Muscle of back (tissue), 11 donors: ENCODE measurements around the gene ERC2. TPM values are rescaled to one million over a fixed set of nuclear protein-coding genes. Genes with fewer than 3 reads are reported as not detected.
A peak's percentile ranks its signal among the peaks of the same experiment; 100 is the strongest.
"Not testable (repeated sequence)": the region's sequence is repeated elsewhere in the genome, so short reads cannot be mapped to it uniquely, and the experiment has no call there.

Experiments
- DNase-seq, 3 donors: peaks; one replicate each; pipeline versions ENCODE4 v3.0.0 to v3.0.0-alpha.2; 2013
- polyA plus RNA-seq, 10 donors: library from polyadenylated mRNA; unstranded; fragments of 120-200 nt; gene quantifications; one replicate each; pipeline ENCODE4 v1.2.1, GENCODE V29; 2013; ENCODE audit not compliant: insufficient read length in 10 of 10

The ERC2 gene
- polyA plus RNA-seq, 10 donors = 0.76 to 2.5 (median 1.6) TPM

- DNase-seq = no peak
Observed at GRCh38 chr3:55884491-55885285, 583.6 kb downstream of the ERC2 start.

DNA sequence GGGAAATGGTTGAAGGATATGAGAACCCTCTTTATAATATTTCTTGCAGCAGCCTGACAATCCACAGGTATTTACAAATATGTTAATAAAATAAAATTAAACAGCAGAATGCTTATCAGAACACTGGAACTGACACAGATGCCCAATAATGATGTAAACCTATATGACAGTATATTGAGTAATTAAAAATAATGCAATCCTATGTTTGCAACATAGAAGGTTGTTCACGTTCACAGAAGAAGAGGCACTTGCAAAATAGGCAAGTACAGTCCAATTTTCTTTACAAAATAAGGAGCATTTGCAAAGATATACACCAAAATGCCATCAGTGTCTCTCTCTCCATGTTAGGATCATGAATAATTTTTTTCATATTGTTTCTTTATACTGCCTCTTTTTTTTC, 584.2 kb downstream of the ERC2 start:
- DNase-seq = no peak

GRCh38 chr3:55882006-55882405, 586.3 kb downstream of the ERC2 start:
- no peak for DNase-seq

DNA sequence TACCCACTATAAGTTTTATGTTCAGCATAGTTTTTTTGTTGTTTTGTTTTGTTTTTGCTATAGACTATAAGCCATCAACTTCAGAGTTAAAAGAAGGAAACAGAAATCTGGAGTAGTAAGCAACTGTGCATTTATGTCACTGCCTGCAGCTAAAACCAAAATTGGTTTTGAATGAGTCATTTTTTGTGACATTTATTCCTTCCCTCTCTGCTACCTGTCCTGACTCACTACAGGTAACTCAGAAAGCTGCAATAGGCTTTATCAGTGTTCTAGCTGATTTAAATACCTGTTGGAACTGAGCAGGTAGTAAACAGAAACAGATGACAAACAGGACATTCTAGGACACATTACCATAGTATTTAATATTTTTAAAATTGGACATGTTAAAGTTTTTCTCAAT, 587.9 kb downstream of the ERC2 start:
- DNase-seq = no peak

GRCh38 chr3:55879901-55880331, 588.4 kb downstream of the ERC2 start:
- DNase-seq = no peak

DNA sequence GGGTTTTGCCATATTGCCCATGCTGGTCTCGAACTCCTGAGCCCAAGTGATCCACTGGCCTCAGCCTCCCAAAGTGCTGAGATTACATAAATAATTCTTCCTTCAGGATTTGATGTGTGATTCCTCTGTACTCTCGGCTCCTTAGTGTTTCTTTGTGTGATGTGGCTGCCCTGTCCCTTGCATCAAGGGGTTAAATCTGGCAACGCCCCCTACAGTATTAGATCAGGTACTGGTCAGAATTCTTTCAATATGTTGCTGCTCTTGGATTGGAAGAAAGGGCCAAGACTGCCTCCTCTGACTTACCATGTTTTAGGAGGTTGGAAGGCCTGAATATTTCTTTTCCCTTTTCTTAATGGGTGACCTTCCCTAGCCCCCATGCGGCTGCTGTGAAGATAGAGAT, 590.6 kb downstream of the ERC2 start:
- DNase-seq = no peak

DNA sequence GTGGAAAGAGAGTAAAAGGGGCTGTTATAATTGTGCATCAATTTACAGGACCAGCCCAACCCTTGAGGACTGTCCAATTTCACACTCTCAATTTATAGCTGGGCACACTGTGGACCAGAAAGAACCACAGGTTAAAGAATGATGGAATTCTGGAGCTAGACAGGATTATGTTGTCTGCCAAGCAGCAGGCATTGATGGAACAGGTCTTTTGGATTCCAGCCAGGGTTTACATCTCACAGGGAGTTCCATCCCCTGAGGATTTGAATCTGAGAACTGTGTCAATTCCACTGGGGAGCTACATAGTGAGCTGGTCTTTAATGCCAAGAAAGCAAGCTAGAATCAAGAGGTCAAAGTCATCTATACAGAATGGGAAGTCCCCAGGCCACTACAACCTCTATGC, 591.7 kb downstream of the ERC2 start:
- no peak for DNase-seq

- peak in 2 of 3 donors; percentile 30 to 58 for DNase-seq
Observed at GRCh38 chr3:55875113-55875512, 593.2 kb downstream of the ERC2 start.

DNA sequence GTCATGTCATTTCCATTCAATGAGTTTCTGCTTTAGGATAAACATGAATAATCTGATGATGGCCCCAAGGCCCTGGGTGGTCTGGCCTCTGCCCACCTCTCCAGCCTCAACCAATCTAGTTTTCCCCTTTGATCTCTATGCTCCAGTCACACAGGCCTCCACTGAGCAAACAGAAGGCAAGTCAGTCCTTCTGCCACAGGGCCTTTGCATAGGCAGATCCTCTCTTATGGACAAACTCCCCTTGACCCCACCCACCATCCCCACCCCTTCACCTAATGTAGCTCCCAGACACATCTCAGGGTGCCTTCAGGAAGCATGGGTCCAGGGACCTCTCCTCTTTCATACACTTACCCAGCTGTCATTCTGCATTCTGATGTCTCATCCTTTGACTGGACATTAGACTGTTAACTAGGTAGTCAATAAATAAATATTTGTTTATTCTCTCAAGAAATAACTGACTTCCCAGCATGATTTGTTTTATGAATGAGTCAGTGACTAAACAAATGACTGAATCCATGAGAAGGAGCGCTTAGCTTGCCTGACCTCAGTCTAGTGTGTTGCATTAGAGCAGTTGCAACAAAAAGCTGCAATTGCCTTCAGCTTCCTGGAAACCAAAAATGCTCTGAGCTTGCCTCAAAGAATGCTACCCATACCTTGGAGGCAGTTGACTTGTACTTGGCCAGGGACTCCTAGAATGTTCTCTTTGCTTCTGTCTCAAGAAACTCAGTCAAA, 594.6 kb downstream of the ERC2 start:
- no peak for DNase-seq

- no peak for DNase-seq
Observed at GRCh38 chr3:55870594-55870993, 597.7 kb downstream of the ERC2 start.

DNA sequence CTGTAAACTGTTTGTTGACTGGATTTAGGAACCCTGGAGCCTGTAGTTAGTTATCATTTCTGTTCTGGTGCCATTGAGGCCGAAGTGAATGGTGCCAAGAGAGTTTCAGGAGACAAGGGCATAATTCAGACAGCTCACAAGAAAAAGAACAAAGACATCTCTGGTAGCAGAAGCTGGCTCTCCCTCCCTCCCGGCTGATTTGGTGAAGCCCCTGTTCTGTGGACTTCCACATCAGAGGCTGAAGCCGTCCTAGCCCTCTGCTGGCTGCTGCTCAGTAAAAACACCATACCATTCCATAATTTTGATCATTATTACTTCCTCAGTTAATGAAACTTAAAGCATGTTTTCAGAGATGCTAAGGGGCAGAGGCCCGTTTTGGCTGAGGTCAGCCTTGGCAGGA, 599.9 kb downstream of the ERC2 start:
- DNase-seq = no peak

DNA sequence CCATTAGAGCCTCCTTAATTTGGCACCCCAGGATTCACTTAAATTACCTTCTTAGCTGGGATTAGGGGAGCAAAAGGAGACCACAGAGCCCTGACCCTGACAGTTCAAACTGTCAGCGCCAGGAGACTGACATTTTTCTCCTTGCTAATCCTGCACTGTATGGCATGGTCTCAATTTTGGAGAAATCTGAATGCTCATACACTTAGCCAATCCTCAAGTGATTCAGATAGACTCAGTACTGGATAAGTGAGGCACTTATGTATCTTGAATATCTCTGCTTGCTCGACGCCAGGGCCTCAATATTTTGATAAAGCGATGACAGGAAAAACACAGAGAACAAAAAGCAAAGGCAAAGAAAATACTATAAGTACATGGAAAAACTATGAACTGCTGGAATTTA, 605.2 kb downstream of the ERC2 start:
- peak in 1 of 3 donors; percentile 34 for DNase-seq

- no peak for DNase-seq
Observed at GRCh38 chr3:55860049-55860721, 608.1 kb downstream of the ERC2 start.

- no peak for DNase-seq
Observed at GRCh38 chr3:55859305-55859704, 609.0 kb downstream of the ERC2 start.

DNA sequence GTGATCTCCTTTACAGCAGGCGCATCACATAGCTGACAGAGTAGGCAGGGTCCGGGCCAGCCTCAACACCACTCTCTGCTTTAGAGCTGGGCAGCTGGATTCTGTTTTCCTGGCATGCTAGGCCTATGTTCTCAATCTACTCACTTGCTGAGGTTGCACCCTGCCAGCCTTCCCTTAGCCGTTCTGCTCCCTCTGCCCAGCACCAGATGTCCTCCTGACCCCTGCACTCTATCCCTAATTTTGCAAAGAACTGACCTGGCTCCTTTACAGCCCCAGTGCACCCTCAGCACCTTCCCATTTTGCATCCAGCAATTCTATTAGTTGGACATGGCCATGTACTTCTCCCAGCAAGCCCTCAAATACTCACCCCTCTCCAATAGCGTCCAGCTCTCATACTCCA, 609.5 kb downstream of the ERC2 start:
- no peak for DNase-seq

DNA sequence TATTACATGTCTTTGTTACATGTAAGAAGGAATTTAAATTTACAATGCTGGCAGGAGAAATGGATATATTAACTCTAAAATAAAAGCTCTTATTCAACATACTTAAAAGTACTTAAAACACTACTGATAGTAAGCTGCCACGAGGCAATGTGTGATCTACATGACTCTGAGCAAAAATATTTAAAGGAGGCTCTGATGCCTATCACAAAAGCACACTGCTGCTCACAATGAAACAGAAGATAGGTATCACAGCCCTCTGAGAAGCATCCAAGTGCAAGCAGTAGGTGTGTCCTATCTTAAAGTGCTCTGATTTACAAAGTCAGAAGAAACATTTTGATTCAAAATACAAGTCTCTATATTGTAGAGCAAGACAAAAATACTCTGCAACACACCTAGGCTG, 610.0 kb downstream of the ERC2 start:
- DNase-seq = no peak

DNA sequence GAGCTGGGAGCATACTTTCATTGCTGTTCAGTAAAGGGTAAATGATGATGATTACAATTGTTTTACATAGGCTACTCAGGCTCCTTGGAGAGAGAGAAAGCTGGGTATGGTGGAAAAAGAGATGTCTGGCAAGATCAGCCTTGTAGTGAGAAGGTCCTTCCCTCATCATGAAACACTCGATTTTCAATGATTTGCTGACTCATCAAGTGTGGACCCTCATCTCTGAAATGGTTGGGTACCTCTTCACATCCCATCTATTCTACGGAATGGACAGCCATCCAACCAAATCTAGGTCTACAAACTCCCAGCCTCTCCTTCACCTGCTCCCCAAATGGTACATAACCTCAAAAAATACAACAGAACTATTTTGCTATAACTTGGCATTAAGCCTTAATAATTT, 610.6 kb downstream of the ERC2 start:
- DNase-seq = no peak

- DNase-seq = no peak
Observed at GRCh38 chr3:55855311-55855710, 613.0 kb downstream of the ERC2 start.

GRCh38 chr3:55854494-55854893, 613.8 kb downstream of the ERC2 start:
- DNase-seq = no peak

GRCh38 chr3:55852326-55852725, 615.9 kb downstream of the ERC2 start:
- DNase-seq = no peak

- DNase-seq = no peak
Observed at GRCh38 chr3:55842204-55842603, 626.1 kb downstream of the ERC2 start.

- DNase-seq = not testable (repeated sequence)
Observed at GRCh38 chr3:55831876-55832275, 636.4 kb downstream of the ERC2 start.

DNA sequence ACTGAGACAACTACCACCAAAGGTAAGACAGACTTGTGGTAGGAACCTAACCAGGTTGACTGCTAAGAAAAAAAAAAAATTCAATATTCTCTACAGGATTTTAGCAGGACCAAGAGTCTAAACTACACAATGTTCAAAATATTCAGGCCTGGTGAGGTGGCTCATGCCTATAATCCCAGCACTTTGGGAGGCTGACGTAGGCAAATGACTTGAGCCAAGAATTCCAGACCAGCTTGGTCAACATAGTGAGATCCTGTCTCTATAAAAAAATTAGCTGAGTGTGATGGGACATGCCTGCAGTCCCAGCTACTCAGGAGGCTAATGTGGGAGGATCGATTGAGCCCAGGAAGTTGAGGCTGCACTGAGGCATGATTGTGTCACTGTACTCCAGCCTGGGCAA, 639.6 kb downstream of the ERC2 start:
- DNase-seq = no peak
